Hippocampal formation (tissue), 2 donors: ENCODE data around the gene CYLC1.

ENCODE experiments used
- DNase-seq, 2 donors: peaks; one replicate each; lab custom pipeline; 2025; lab: John Stamatoyannopoulos, UW

CYLC1 gene, protein sequence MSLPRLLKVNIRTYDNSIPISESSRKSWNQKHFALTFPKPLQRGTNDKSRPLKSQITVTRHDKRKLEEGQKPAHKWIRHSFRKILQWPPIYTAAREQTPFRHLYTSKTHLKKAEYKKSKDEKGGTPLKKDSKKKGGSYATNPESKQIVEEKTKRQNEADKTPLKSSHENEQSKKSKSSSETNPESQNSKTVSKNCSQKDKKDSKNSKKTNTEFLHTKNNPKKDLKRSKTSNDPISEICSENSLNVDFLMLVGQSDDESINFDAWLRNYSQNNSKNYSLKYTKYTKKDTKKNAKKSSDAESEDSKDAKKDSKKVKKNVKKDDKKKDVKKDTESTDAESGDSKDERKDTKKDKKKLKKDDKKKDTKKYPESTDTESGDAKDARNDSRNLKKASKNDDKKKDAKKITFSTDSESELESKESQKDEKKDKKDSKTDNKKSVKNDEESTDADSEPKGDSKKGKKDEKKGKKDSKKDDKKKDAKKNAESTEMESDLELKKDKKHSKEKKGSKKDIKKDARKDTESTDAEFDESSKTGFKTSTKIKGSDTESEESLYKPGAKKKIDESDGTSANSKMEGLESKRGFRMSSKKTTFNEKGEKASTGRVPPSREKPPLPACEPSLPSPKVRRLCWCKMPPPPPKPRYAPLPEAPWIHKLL

GRCh38 chrX:83860846-83861245 is at the start of gene CYLC1:
Gene CYLC1 (plus strand): TSS chrX:83861146. CDS start chrX:83861183, 37 bp downstream.
- DNase-seq, result no peak

GRCh38 chrX:83819304-83819703 is 41.6 kb upstream of the CYLC1 start:
- no peak for DNase-seq

DNA sequence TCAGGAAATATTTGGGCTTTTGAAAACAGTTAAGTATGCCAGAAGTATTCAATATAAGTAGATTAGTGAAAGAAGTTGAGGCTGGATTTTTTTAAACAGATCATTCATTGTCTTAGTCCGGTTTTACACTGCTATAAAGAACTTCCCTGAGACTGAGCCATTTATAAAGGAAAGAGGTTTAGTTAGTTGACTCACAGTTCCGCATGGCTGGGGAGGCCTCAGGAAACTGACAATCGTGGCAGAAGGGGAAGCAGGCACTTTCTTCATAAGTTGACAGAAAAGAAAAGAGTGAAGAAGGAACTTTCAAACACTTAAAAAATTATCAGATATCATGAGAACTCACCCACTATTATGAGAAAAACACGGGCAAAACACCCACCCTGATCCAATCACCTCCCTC is 31.1 kb upstream of the CYLC1 start:
- DNase-seq, result no peak

DNA sequence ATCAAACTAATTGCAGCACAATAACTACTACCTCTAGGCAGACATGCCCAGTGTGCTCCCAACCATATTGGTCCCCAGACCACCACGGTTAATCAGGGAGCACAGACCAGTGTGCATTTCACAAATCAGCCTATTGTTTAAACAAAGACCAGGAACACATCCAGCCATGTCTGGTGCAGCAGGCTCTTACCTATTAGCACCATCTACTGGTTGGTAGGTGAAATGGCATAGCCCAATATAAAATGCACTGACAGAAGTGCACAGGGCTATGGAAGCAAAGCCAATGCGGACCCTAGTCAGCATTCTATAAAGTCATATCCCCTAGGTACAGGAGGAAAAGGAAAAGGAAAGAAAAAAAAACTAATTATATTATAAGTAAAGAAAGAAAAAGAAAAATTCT is 15.5 kb upstream of the CYLC1 start:
- no peak for DNase-seq

GRCh38 chrX:83847339-83847738 is 13.6 kb upstream of the CYLC1 start:
- no peak for DNase-seq

DNA sequence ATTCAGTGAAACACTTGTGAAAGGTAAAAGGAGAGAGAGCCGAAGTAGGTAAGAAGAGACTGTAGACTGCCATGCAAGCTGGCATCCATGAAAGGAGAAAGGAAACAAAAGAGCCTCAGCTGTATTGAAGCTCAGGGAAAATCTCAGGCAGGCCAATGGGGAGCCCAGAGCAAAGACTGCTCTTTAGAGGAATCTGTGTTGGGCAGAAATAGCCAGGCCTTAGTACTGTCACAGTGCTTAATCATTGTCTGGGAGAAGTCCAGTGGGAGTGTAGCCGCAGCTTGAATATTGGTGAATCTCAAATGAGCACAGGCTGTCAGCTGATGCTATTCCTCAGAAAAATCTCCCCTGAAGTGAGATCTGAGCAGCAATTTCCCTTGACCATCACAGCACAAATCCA is 27.6 kb downstream of the CYLC1 start:
- no peak for DNase-seq

DNA sequence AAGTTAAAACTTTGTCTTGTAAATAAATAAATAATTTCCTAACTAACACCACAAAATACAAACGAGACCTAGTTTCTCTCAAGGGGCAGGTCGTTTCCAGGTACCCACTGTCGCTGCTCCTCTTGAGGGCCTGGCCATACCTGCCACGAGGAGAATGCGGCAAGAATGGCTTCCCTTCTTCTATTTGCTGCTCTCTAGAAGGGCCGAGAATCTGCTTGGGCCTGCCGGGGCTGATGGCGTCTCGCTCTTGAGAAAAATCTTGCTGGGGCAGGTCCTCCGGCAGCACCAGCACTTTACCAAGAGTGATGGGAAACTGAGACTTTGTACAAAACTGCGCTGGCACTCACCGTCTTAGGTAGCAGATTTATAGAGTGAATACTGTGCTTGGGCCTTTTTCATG is 31.5 kb downstream of the CYLC1 start:
- DNase-seq, result no peak

GRCh38 chrX:83906921-83907320 is 46.0 kb downstream of the CYLC1 start:
- DNase-seq, result no peak

DNA sequence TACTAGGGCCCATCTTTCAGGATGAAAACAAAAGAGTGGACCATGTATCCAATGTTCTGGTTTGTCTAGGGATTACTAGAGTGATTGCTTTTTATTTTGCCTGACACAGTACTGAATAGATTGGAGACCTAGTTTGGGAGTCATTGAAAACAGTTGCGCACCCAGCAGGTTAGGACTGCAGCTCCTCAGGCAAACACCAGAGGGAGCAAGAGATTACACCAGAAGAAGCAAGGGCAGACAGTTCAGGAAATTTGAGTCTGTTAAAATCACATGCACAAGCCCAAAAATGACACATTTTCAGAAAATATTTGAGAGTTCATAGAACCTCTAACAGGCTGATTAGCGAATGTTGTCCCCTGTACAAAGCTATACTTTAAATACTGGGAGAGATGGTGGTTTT is 55.6 kb downstream of the CYLC1 start:
- DNase-seq, result no peak

DNA sequence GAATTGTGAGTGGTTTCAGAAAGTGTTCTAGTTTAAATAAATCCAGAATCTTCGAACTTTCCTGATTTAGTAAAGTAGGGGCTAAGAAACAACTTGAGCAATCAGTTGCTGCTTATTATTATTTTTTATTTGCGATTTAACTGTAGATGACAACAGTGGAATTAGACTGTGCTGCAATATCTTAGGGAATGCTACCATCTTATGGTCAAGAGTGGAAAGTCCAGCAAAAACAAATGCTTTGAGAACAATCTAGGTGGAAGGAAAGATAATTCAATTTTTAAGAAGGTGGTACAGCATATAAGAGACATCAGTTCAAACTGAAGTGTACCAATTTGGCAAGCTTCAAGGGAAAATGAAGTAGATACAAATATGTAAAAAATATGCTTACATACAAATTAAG is 73.3 kb downstream of the CYLC1 start:
- DNase-seq, result no peak
